ENCODE results near the gene FAM131B. TPM values are rescaled to one million over a fixed set of nuclear protein-coding genes. Genes with fewer than 3 reads are reported as not detected.

Gene FAM131B
- total and polyA plus RNA-seq, 9 of the 15 experiments (the other 6 are each of a cell fraction or from before 2014, with no cell fraction given) = 0.03 to 0.04 TPM; not detected in 7

DNA sequence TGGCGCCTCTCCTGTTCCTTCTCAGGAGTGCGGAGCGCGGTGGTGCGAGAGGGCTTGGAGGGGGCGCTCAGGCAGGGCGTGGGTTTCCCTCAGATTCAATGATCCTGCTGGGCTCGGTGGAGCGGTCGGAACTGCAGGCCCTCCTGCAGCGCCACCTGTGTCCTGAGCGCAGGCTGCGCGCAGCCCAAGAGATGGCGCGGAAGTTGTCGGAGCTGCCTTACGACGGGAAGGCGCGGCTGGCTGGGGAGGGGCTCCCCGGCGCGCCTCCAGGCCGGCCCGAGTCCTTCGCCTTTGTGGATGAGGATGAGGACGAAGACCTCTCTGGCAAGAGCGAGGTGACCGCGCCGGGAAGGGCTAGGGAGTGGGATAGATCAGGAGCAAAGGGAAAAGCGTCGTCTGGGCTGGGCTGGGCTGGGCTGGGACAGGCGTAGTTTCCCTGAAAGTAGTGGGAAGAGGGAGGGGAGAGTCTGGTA, 17.0 kb downstream of the FAM131B start (continued):
- TF ChIP-seq RBM14 (IDR thresholded peaks at IDR 0.05; ENCODE audit: borderline replicate concordance, insufficient read depth, low read depth, low read length) (no peak), PHF21A (IDR thresholded peaks at IDR 0.05; ENCODE audit: borderline replicate concordance, low read depth) (0 out of 2 replicates have a peak, but pooled peaks have one; percentile 43), RUNX1 (IDR thresholded peaks at IDR 0.05; ENCODE audit: low read depth) (no peak), HNRNPLL (IDR thresholded peaks at IDR 0.05; ENCODE audit: low read depth, low read length, poor library complexity, severe bottlenecking) (peak; percentile 89), MTA3 (IDR thresholded peaks at IDR 0.05; ENCODE audit: borderline replicate concordance) (peak; percentile 42; the same call in 1 of the 2 replicates), TRIM24 (IDR thresholded peaks at IDR 0.05) (peak in 1 of 2 experiments; percentile 79; a peak in 2 of 4 replicates), NR2C2 (CRISPR knock-in tag; IDR thresholded peaks at IDR 0.05) (0 out of 2 replicates have a peak, but pooled peaks have one; percentile 54), NR2C2 (tag; IDR thresholded peaks at IDR 0.05) (no peak), ILF3 (IDR thresholded peaks at IDR 0.05; ENCODE audit: borderline replicate concordance) (no peak), HMG20B (CRISPR knock-in tag; IDR thresholded peaks at IDR 0.05) (no peak), RCOR1 (IDR thresholded peaks at IDR 0.05; ENCODE audit: borderline replicate concordance in 1 of 2, low read depth in 2 of 2, low read length in 2 of 2) (peak in 1 of 2 experiments; percentile 84; a peak in 1 of 4 replicates), RAD51 (IDR thresholded peaks at IDR 0.05; ENCODE audit: borderline replicate concordance, low read depth) (no peak), CHD2 (IDR thresholded peaks at IDR 0.05; ENCODE audit: low read depth, low read length) (no peak), ZNF24 (IDR thresholded peaks at IDR 0.05) (0 out of 2 replicates have a peak, but pooled peaks have one; percentile 40), EHMT2 (IDR thresholded peaks at IDR 0.05) (no peak)
- TF ChIP-seq, protein P1, sequence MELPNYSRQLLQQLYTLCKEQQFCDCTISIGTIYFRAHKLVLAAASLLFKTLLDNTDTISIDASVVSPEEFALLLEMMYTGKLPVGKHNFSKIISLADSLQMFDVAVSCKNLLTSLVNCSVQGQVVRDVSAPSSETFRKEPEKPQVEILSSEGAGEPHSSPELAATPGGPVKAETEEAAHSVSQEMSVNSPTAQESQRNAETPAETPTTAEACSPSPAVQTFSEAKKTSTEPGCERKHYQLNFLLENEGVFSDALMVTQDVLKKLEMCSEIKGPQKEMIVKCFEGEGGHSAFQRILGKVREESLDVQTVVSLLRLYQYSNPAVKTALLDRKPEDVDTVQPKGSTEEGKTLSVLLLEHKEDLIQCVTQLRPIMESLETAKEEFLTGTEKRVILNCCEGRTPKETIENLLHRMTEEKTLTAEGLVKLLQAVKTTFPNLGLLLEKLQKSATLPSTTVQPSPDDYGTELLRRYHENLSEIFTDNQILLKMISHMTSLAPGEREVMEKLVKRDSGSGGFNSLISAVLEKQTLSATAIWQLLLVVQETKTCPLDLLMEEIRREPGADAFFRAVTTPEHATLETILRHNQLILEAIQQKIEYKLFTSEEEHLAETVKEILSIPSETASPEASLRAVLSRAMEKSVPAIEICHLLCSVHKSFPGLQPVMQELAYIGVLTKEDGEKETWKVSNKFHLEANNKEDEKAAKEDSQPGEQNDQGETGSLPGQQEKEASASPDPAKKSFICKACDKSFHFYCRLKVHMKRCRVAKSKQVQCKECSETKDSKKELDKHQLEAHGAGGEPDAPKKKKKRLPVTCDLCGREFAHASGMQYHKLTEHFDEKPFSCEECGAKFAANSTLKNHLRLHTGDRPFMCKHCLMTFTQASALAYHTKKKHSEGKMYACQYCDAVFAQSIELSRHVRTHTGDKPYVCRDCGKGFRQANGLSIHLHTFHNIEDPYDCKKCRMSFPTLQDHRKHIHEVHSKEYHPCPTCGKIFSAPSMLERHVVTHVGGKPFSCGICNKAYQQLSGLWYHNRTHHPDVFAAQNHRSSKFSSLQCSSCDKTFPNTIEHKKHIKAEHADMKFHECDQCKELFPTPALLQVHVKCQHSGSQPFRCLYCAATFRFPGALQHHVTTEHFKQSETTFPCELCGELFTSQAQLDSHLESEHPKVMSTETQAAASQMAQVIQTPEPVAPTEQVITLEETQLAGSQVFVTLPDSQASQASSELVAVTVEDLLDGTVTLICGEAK (IDR thresholded peaks at IDR 0.05) = no peak; the same call in 1 of the 2 replicates
- TF ChIP-seq, protein P1 (CRISPR knock-in tag; IDR thresholded peaks at IDR 0.05) = no peak
- TF ChIP-seq, protein P2, sequence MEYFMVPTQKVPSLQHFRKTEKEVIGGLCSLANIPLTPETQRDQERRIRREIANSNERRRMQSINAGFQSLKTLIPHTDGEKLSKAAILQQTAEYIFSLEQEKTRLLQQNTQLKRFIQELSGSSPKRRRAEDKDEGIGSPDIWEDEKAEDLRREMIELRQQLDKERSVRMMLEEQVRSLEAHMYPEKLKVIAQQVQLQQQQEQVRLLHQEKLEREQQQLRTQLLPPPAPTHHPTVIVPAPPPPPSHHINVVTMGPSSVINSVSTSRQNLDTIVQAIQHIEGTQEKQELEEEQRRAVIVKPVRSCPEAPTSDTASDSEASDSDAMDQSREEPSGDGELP (CRISPR knock-in tag; IDR thresholded peaks at IDR 0.05; ENCODE audit: borderline replicate concordance) = peak; percentile 77
